Right forelimb (tissue), 1 donor: ENCODE measurements around the gene RHBDL1.

Source experiments
- DNase-seq: peaks from one replicate; pipeline ENCODE4 v3.0.0-alpha.2; 2018

RHBDL1 gene

GRCh38 chr16:674968-675883, at the start of gene RHBDL1:
TSS of gene RHBDL1 (plus strand) at chr16:675671. CDS start at chr16:675791, 120 bp downstream.
- no peak for DNase-seq

GRCh38 chr16:625977-626765, 49.3 kb upstream of the RHBDL1 start:
- DNase-seq: no peak

- DNase-seq: no peak
These were observed 48.6 kb upstream of the RHBDL1 start for GRCh38 chr16:626787-627453.

GRCh38 chr16:627454-628239, 47.8 kb upstream of the RHBDL1 start:
- no peak for DNase-seq

- peak; percentile 39 for DNase-seq
These were observed 47.0 kb upstream of the RHBDL1 start for GRCh38 chr16:628321-629061.

- no peak for DNase-seq
These were observed 46.2 kb upstream of the RHBDL1 start for GRCh38 chr16:629185-629832.

GRCh38 chr16:629833-630248, 45.6 kb upstream of the RHBDL1 start:
- DNase-seq: no peak

GRCh38 chr16:630249-630814, 45.1 kb upstream of the RHBDL1 start:
- DNase-seq: no peak

GRCh38 chr16:630815-631405, 44.6 kb upstream of the RHBDL1 start, which contains the start of gene WFIKKN1:
TSS of gene WFIKKN1 (plus strand) at chr16:630985. CDS start at chr16:631254, 269 bp downstream.
- no peak for DNase-seq

GRCh38 chr16:631808-632358, 43.6 kb upstream of the RHBDL1 start:
- DNase-seq: no peak

GRCh38 chr16:632486-633335, 42.8 kb upstream of the RHBDL1 start:
- DNase-seq: no peak

- DNase-seq: no peak
These were observed 42.0 kb upstream of the RHBDL1 start for GRCh38 chr16:633336-634050.

GRCh38 chr16:634051-634670, 41.3 kb upstream of the RHBDL1 start:
- DNase-seq: no peak

GRCh38 chr16:634996-635395, 40.5 kb upstream of the RHBDL1 start:
- DNase-seq: no peak

- DNase-seq: no peak
These were observed 39.8 kb upstream of the RHBDL1 start for GRCh38 chr16:635573-636205.

GRCh38 chr16:636206-637080, 39.0 kb upstream of the RHBDL1 start, which contains the start of gene METTL26:
TSS of gene METTL26 (minus strand) at chr16:636305. CDS start at chr16:636290, 15 bp downstream.
- peak; percentile 98 for DNase-seq
